GM18951 (cell line): ENCODE measurements around the gene ARRB1.
"Not testable (repeated sequence)": the region's sequence is repeated elsewhere in the genome, so short reads cannot be mapped to it uniquely, and the experiment has no call there.

Source experiments
- POLR2A ChIP-seq: IDR thresholded peaks from 4 replicates; pipeline ENCODE4 v1.6.1; 2011; ENCODE audit warnings: mild to moderate bottlenecking; ENCODE audit not compliant: insufficient read length, insufficient read depth; ENCODE audit errors: extremely low read depth
- in situ Hi-C: fragments of 300-500 bp; cut with MboI; formaldehyde crosslinking; loops from one replicate; pipeline ENCODE4 v1.12.0; 2022; ENCODE audit warnings: low sequenced_read_pairs, mixed read lengths, inconsistent platforms; ENCODE audit not compliant: unreplicated experiment

The ARRB1 gene

DNA sequence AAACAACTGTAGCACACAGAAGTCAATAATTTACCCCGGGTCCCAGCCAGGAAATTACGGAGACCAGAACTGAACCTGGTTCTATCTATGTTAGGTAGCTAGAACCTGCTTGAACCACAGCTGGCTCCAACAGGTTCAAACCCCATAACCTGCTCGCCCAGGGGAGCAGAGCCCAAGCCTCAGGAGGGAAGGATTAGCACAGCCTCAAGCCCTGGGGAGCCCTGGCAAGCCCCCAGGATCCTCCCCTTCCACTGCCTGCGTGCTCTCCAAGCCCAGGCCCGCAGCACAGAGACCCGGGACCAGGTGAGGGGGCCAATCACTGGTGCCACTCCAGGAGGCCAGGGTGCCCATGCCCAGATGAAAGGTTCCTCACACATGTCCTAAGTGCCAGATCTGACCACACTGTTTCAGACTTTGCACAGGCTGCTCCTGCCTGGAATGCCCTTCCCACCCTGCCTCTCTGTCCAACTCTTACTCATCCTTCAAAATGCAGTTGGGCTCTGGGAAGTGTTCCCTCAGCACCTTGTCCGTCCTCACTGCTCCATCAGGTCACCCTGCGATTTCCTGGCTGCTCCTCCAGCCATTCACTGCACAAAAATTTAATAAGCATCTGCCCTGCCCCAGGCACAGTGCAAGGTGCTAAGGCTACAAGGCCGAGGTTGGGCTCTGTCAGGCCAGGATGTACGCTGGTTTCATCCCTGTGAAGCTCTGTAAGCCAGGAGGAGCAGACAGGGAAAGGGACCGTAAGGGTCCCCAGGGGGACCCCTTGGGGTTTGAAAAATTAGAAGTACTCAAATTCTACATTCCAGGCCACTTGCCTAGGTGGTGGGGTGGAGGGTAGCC lies 32.2 kb downstream of the ARRB1 start:
- no peak for TF ChIP-seq POLR2A
- in situ Hi-C loops: no loop called here

DNA sequence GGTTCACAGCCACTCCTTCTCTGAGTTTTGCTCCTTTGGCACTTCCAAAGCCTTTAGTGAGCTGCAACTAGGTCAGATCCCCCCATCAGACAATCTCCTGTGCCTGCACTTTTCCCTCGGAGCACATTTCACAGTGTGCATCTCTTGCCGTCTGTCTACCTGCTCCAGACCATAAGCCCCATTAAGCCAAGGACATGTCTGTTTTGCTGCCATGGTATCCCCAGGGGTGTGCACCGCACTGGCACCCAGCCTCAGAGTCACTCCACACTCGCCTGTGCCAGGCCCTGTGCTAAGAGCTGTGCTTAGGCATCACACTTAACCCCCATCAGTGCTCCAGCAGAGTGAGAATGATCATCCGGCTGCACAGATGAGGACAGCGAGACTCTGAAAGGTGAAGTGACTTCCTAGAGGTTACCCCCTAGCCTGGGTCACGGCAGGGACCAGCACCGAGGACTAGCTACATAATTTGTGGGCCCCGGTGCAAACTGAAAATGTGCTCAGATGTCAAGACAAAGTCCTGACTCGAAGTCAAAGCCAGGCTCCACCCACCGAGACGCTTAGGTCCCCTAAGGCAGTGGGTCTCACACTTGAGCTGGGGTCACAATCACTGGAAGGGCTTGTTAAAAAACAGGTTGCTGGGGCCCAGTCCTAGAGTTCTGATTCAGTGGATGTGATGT lies 33.9 kb downstream of the ARRB1 start:
- in situ Hi-C loops: no loop called here
- TF ChIP-seq POLR2A: no peak

DNA sequence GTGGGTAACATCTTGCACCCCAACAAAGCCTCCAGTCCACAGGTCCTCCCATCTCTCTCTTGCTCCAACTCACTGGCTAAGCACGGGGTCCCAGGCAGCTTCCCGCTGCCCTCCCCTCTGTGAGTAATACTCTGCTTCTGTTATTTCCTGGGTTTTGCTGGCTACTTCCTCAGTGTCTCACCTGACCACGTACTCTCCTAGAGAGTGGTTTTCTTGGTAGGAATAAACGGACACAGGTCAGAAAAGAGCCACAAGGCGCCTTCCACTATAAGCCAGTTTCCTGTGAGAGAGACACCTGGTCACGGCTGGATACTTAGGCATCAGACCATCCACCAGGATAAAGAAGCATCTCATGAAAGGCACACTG lies 36.0 kb downstream of the ARRB1 start:
- no peak for TF ChIP-seq POLR2A
- in situ Hi-C loops: no loop called here

DNA sequence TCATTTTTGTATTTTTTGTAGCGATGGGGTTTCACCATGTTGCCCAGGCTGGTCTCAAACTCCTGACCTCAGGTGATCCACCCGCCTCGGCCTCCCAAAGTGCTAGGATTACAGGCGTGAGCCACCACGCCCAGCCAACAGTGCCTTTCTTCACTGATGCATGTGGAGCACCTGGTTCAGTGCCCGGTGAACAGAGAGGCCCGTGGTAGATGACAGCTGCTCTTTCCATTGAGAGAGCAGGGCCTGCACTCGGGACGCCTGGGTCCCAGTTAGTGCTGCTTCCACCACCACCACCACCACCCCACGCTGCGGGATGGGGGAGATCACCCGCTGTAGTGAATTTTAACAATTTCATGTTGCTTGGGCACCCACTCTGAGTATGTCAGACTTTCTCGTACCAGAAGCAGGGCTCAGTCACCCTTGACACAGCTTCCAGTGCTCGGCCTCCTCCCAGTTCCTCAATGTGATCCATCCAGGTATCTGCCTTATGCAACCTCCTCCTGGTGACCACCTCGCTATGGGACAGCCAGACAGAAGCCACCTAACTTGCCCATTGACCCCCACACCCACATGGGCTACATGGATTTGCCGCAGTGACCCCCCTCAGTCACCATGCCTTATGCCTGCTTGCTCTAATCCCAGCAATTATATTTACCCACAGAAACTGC lies 36.6 kb downstream of the ARRB1 start:
- TF ChIP-seq POLR2A: no peak
- in situ Hi-C loops: no loop called here

DNA sequence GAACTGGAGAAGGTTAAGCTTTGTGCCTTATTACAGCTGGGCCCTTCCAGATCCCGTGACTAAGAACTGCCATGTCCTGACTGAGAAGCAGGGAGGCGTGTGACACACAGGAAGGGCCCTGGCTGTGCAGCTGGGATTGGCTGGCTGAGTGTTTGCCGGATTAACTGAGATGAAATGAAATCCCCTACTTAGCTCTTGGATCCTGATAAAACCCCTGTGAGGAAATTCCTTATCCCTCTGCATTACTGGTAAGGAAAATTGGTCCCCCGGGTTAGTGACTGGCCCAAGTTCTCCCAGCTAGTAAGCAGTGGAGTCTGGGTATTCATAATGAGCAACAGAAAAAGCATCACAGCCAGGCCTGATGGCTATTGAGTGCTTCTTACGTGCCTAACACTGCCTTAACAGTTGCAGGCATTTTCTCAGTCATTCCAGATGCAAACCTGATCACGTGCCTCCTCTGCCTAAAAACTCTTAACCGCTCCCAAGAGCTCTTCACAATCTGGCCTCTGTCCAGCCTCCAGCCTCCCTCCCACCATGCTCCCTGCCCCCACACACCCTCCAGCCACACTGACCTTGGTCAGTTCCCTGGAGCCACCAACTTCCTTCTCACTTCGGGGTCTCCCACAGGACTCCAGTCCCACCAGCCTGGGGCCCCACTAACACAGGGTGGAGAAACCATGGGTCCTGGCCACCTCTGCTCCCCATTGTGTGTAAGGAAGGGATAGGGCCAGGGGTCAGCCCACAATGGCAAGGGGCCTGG lies 37.8 kb downstream of the ARRB1 start:
- TF ChIP-seq POLR2A: no peak
- in situ Hi-C loops: no loop called here

DNA sequence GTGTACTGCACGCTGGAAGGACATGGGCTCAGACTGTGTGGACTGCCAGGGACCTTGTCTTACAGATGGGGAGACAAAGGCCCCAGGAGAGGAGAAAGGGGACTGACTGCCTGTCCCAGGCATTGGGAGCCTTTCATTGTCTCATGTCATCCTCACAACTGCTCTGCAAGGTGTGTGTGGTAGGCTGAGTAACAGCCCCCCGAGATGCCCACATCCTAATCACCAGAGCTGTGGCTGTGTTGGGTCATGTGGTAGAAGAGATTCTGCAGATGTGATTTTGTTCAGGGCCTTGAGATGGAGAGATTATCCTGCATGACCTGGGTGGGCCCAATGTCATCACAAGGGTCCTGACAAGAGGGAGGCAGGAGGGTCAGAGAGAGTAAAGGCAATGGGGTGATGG lies 39.1 kb downstream of the ARRB1 start:
- in situ Hi-C loops: no loop called here
- TF ChIP-seq POLR2A: no peak

DNA sequence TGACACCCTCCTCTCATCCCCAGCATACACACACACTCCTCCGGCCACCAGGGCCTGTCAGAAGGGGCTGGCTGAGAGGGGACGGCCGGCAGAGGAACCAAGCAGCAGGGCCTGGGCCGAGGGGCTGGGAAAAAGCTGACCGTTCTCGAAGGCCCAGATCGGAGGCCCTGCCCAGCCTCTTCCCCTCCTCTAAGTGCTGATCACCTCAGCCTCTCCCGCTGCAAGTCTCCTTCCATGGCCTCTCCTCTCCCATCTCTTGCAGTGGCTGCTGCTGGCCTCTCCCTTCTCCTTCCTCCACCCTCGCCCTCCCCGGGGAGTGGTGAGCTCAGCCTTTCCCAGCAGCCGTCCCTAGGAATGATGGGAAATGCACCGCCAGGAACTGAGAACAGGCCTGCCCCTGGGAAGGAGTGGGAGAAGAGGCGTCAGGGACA lies 39.6 kb downstream of the ARRB1 start:
- in situ Hi-C loops: no loop called here
- no peak for TF ChIP-seq POLR2A

DNA sequence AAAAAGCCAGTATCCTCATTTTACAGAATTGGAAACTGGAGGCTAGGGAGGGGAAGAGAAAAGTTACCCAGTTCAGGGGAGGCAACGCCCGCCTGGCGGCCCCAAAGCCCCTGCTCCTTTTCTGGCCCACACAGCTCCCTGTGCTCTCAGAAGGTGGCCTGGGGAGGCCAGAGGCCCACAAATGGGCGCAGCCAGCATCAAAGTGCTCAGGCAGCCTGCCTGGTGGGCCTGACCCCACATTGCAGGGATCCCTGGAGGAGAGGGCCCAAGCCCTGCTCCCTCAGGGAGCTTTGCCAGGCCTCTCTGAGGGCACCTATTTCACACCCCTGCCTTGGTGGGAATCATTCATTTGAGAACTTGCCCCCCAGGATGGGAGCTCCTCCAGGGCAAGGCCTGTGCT lies 42.5 kb downstream of the ARRB1 start:
- TF ChIP-seq POLR2A: no peak
- in situ Hi-C loops: no loop called here

DNA sequence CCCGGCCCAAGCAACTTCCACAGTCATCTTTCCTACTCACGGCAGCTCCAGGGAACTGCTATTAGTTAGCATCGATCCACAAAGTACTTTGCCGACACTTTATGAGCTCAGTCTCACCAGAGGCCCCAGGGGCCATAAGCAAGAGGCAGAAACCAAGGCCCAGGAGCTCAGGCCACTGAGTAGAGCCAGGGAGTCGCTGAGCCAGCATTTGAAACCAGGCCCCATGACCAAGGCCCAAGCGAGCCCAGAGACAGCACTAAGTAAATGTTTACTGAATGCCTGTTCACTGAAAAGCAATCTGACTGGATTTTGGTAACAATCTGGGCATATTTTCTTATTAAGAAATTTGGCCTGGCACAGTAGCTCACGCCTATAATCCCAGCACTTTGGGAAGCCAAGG lies 43.3 kb downstream of the ARRB1 start:
- in situ Hi-C loops: no loop called here
- no peak for TF ChIP-seq POLR2A

DNA sequence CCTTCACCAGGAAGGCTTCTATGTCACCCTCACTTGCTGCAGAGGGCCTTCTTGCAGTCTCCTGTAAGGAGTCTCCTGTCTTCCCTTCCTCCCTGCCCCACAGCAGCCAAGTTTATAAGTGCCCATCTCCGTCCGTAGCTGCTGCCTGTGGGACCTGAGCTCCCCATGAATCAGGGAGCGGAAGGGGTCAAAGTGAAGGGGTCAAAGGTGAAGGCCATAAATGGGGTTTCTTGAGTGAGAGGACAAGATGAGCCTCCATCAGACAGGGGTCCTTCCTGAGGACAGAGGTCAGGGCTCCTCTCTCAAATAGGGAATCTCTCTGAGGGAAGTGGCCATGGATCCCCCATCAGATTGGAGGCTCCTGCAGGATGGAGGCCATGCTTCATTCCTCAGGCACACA lies 44.4 kb downstream of the ARRB1 start:
- in situ Hi-C loops: no loop called here
- TF ChIP-seq POLR2A: no peak

DNA sequence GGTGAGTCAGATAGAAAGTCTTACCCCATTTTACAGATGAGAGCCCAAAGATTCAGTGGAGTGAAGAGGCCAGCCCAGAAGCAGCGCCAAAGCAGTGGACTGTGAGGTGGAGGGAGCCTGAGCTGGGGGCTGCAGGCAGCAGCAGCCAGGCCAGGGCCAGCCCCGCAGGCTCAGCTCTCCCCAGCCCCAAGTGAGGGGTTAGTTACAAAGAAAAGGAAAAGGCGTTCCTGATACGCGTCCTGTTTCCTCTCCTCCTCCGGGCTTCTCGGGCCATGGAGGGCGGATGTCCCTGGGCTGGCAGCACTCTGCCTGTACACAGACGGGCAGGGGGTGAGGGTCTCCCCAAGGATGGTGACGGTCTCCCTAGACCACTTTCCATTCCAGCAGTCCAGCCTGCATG lies 44.9 kb downstream of the ARRB1 start:
- TF ChIP-seq POLR2A: no peak
- in situ Hi-C loops: no loop called here

DNA sequence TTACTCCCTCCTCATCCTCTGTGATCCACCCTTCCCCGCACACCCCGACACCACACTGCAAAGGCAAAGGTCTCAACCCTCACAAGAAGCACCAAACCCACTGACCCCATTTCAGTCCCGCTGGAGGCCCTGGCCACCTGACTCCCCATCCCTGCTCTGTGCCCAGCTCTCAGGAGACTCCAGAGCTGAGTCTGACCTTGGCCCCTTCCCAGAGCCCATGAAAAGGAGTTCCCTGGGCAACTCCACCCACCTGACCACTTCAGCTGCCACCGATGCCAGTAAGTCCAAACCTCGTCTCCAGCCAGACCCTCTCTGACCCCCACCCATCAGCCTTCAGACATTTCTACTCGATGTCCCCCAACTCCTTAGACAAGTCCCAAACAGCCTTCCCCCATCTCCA lies 45.5 kb downstream of the ARRB1 start:
- in situ Hi-C loops: no loop called here
- no peak for TF ChIP-seq POLR2A

DNA sequence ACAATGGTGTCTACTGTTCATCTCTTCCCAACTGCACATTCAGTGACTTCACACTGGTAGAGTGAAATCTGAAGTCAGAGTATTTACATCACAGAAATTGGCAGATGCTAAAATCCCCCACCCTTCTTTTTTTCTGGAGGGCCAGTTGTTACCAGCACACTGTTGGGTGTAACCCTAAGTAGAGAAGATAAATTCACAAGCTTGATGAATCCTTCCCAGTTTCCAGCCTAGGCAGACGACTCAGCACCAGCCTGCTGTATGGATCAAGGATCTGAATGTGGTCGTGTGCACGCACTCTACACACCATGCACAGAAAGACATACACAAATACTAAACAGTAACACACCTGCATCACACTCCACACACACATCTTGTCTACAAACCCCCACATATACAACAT lies 46.0 kb downstream of the ARRB1 start:
- no peak for TF ChIP-seq POLR2A
- in situ Hi-C loops: no loop called here

DNA sequence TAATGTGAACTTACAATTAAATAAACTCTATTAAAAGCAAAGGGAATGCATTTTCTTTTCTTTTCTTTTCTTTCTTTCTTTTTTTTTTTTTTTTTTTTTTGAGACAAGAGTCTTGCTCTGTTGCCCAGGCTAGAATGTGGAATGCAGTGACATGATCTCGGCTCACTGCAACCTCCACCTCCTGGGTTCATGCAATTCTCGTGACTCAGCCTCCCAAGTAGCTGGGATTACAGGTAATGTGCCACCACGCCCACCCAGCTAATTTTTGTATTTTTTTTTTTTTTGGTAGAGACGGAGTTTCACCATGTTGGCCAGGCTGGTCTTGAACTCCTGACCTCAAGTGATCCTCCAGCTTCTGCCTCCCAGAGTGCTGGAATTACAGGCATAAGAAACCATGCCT lies 46.5 kb downstream of the ARRB1 start:
- in situ Hi-C loops: not testable (repeated sequence)
